GM12891 (cell line): Measurements from ENCODE around the gene TSPO.
"Not testable (repeated sequence)": the region's sequence is repeated elsewhere in the genome, so short reads cannot be mapped to it uniquely, and the experiment has no call there.

Source experiments
- DNase-seq: peaks from one replicate; pipeline ENCODE4 v3.0.0; 2011; ENCODE audit warnings: low spot score; ENCODE audit not compliant: insufficient read length
- FAIRE-seq: peaks from 2 replicates; lab custom pipeline; 2011; peaks lifted over from hg19 to GRCh38; lab: Jason Lieb, UNC
- PAX5 ChIP-seq: IDR thresholded peaks from 2 replicates; pipeline ENCODE4 v1.6.1; 2011; ENCODE audit warnings: low read length, moderate library complexity, mild to moderate bottlenecking; ENCODE audit not compliant: insufficient read depth, severe bottlenecking
- POLR2A ChIP-seq: IDR thresholded peaks from 2 replicates; pipeline ENCODE4 v1.6.1; 2011; ENCODE audit warnings: low read depth, low read length, control low read depth
- POLR2AphosphoS5 ChIP-seq: IDR thresholded peaks from 2 replicates; pipeline ENCODE4 v1.6.1; 2011; ENCODE audit warnings: low read depth, low read length, control low read depth
- POU2F2 ChIP-seq: IDR thresholded peaks from 2 replicates; pipeline ENCODE4 v1.6.1; 2011; ENCODE audit warnings: low read depth, mild to moderate bottlenecking, control low read depth, low read length, moderate library complexity
- SPI1 ChIP-seq: IDR thresholded peaks from 2 replicates; pipeline ENCODE4 v1.6.1; 2011; ENCODE audit warnings: low read depth, low read length, control low read depth
- TAF1 ChIP-seq: IDR thresholded peaks from 2 replicates; pipeline ENCODE4 v1.6.1; 2011; ENCODE audit warnings: low read depth, low read length, control low read depth

The TSPO gene

DNA sequence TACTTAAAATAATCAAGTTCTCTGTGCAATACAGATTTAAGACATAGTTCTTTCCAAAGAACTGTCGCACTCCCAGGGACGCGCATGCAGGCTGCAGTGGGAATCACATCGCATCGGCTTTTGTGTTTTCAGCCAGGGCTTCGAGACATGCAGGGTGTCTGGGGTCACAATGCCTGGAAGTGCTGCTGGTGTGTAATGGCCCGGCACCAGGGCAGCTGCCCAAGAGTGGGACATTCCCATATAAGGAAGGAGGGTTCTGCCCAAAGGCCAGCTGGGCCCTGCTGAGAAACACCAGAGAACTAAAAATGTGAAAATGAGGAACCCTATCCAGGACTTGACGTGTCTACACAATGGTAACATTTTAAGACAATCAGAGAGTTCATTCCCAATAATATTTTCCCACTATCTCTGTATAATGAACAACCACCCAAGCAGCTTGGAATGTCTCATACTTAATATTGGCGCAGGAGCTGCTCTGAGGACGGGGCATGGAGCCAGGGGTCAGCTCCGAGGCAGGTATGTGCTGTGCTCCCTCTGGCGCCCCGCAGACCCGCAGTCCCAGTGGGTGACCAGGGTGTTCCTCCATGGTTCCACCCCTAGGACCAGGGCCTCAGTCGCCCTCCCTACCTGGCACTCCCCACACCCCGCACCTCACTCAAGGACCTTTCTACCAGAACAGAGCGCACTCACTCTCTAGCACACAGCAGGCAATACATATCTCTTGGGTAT lies 19.4 kb upstream of the TSPO start:
- DNase-seq: no peak
- no peak for FAIRE-seq
- TF ChIP-seq TAF1: no peak
- TF ChIP-seq POLR2AphosphoS5: no peak
- no peak for TF ChIP-seq SPI1
- no peak for TF ChIP-seq POLR2A
- no peak for TF ChIP-seq POU2F2
- TF ChIP-seq PAX5: no peak

DNA sequence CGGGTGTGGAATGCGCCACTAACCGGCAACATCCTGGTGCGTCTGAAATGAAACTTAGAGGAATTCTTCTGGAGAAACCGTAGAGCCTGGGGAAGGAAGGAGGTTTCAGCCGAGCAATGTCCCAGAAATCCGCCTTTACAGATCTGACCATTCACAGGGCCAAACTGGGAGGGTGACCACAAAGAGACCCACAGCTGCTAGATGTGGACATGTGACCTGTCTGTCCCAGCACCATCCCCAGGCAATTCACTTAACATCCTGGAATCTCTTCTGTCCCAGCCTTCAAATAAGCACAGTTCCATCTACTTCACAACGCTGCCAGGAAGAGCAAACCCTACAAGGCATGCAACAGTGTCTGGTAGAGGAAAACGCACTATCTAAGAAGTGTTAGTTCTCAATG lies 18.0 kb upstream of the TSPO start:
- TF ChIP-seq POLR2AphosphoS5: no peak
- FAIRE-seq (no peak), DNase-seq (no peak)

DNA sequence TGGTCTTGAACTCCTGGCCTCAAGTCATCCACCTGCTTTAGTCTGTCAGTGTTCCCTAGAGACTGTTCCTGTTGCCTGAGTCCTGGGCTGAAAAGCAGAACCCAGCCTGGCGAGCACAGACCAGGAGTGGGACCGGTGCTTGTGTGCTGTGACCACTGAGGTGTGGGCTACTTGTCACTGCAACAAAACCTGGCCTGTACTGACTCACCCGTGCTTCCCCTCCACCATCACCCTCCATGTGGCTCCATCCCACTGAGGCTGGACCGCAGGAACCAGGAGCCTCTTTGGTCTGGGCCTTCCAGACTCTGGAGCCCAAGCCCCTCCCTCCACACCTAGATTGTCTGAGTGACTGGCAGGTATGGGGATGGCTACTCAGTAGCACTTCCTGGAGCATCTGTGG lies 16.8 kb upstream of the TSPO start:
- peak; percentile 23 for FAIRE-seq
- TF ChIP-seq POLR2A: no peak
- no peak for TF ChIP-seq PAX5
- TF ChIP-seq SPI1: no peak
- TF ChIP-seq TAF1: no peak
- no peak for TF ChIP-seq POLR2AphosphoS5
- TF ChIP-seq POU2F2: no peak
- DNase-seq: no peak

DNA sequence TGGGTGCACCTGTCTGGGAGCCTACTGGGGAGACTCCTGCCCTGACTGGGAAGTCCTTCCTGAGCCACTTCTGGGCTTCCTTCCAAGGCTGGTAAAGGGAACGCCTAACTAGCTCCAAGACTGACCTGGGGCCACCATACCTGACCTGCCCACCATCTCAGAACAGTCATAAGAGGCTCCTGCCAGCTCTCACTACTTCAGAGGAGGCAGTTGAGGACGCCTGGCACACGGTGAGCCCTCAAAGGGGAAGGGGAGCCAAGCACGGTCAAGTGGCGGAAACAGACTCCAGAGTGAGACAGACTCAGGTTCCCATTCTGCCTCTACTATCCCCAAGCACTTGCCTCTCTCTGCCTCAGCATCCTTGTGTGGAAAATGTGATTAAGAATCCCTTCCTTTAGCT lies 15.8 kb upstream of the TSPO start:
- FAIRE-seq (no peak), DNase-seq (no peak)
- no peak for TF ChIP-seq PAX5
- no peak for TF ChIP-seq POU2F2
- TF ChIP-seq TAF1: no peak
- no peak for TF ChIP-seq POLR2A
- TF ChIP-seq SPI1: no peak
- no peak for TF ChIP-seq POLR2AphosphoS5

DNA sequence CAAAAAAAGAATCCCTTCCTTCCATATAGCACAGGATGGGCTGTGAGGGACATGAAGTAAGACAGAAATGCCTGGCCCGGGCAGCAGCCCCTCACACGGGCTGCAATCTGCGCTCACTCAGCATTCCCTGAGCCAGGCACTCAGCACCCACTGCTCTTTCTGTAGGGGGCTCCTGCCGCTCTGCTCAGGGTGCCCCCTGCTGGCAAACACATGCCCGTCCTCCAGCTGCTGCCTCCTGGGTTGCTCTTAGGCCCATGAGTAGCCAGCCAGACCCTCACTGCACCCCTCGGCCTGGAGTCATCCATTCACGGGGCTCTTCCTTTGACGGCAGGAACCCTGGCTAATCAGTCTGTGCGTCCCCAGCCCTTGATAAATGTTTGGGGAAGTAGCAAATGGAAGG lies 15.1 kb upstream of the TSPO start:
- FAIRE-seq (peak; percentile 75), DNase-seq (peak; percentile 85)
- TF ChIP-seq POU2F2 (no peak), PAX5 (no peak), SPI1 (no peak), TAF1 (no peak), POLR2AphosphoS5 (no peak), POLR2A (no peak)

DNA sequence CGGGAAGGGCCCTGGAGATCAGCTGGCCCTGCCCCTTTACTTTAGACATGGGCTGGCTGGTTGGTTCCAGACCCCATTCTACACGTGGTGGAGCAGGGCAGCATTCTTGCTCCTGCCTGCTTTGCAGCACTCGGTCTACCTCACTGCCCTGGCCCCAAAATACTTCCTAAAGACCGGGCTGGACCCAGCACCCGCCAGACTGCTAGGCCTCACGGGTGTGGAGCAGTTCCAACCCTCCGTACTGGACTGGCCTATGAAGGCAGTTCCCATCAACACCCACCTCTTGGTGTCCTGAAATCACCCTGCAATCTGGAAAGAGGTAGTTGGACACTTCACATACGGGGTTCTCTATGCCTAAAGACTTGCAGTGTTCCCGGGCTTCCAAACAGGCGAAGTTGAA lies 14.6 kb upstream of the TSPO start:
- FAIRE-seq (no peak), DNase-seq (no peak)
- TF ChIP-seq POU2F2: no peak
- no peak for TF ChIP-seq PAX5
- TF ChIP-seq POLR2A: no peak
- TF ChIP-seq SPI1: no peak
- no peak for TF ChIP-seq POLR2AphosphoS5
- no peak for TF ChIP-seq TAF1

DNA sequence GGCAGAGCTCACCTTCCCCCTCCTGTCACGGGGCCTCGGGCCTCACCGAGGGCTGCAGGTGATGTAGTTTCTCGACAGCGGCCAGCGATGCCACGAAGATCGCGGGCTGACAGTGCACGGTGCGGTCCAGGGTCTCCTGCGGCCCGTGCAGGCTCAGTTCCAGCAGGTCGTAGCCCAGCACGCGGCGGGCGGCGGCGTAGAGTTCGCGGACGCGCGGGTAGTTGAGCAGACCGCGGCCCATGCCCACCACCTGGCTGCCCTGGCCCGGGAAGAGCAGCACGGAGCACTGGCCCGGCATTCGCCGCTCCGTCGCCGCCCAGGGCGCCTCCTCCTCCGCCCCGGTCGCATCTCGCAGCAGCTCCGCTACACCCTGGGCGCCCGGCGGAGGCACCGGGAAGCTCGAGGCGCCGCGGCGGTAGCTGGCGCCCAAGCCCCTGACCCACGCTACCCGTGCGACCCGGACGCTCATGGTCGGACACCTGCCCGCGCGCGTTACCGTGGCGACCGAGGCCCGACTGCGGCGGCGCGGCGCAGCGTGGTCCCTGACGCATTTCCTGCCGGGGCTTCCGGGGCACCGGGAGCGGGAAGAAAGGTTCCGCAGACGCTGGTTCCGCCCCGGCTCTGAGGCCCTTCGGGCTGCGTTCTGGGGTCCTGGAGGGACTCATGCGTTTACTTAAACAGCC lies 8.3 kb upstream of the TSPO start, which contains the start of gene MCAT:
MCAT (minus strand) TSS at position 519 of the 683 bp plus-strand sequence; CDS start at position 469, 50 bp downstream.
- peak; percentile 61; the same call in 1 of the 2 replicates for TF ChIP-seq POU2F2
- no peak for TF ChIP-seq PAX5
- TF ChIP-seq SPI1: no peak
- peak; percentile 62 for TF ChIP-seq POLR2A
- peak; percentile 68 for TF ChIP-seq TAF1
- TF ChIP-seq POLR2AphosphoS5: 0 out of 2 replicates have a peak, but pooled peaks have one; percentile 26
- DNase-seq (peak; percentile 92), FAIRE-seq (peak; percentile 96)

DNA sequence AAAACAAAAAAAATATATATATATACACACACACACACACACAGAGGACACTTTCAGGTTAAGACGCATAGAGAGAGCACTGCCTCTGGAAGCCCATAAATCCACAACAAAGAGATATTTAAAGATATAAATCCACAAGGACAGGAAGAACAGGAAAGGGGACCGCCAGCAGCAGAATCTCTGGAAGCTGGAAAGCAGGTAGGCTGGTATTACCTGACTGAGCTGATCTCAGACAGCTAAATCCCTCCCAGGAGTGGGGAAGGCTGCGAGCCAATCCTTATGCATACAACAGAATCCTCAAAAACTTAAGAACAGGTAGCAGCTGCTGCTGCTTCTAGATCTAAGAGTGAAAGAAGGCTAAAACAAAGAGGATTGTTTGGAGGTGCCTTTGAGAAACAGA lies 6.4 kb upstream of the TSPO start:
- no peak for FAIRE-seq
- DNase-seq: no peak
- no peak for TF ChIP-seq POU2F2
- no peak for TF ChIP-seq POLR2AphosphoS5
- no peak for TF ChIP-seq POLR2A
- TF ChIP-seq TAF1: no peak
- no peak for TF ChIP-seq PAX5

DNA sequence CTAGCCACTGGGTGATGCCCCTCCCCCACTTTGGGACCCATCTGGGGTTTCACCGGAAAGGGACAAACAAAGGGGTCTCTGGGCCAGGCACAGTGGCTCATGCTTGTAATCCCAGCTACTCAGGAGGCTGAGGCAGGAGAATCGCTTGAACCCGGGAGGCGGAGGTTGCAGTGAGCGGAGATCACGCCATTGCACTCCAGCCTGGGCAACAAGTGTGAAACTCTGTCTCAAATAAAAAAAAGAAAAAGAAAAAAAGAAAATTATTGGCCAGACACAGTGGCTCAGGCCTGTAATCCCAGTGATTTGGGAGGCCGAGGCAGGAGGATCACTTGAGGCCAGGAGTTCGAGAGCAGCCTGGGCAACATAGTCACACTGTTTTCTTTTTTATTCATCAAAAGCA lies 6.0 kb upstream of the TSPO start:
- not testable (repeated sequence) for DNase-seq, FAIRE-seq

DNA sequence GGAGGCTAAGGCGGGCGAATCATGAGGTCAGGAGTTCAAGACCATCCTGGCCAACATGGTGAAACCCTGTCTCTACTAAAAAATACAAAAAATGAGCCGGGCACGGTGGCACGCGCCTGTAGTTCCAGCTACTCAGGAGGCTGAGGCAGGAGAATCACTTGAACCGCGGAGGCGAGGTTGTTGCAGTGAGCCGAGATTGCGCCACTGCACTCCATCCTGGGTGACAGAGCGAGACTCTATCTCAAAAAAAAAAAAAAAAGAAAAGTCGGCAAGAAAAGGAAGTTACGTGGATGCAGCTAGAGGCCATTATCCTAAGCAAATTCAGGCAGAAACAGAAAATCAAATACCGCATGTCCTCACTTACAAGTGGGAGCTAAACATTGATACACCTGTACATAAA lies 5.0 kb upstream of the TSPO start:
- FAIRE-seq, DNase-seq: not testable (repeated sequence)
